Omental fat pad (tissue), 4 donors: ENCODE results near the gene RAB30. TPM values are rescaled to one million over a fixed set of nuclear protein-coding genes. Genes with fewer than 3 reads are reported as not detected.
A peak's percentile ranks its signal among the peaks of the same experiment; 100 is the strongest.

ENCODE experiments used
- ATAC-seq: fragments of 150-250 bp; one replicate; pipeline ENCODE4 v1.9.1; 2016; ENCODE audit warnings: mild to moderate bottlenecking, moderate library complexity; ENCODE audit not compliant: low FRiP score
- DNase-seq: peaks from one replicate; pipeline ENCODE4 v3.0.0-alpha.2; 2019; ENCODE audit warnings: low spot score
- CTCF ChIP-seq, 3 donors: fragments of 450-650 bp; IDR thresholded peaks; one replicate each; pipeline ENCODE4 v1.5.1; 2016 to 2017; ENCODE audit warnings: antibody characterized with exemption in 3 of 3, mild to moderate bottlenecking in 3 of 3, moderate library complexity in 2 of 3
- total RNA-seq, 4 donors: library from RNA; depleted of rRNA; stranded (reverse); fragments of >200 nt; gene quantifications; one replicate each; pipeline ENCODE4 v1.1.0, GENCODE V29; 2016

RAB30 gene
- total RNA-seq, 4 donors from 2014 or later = 14.8 to 37.9 (median 23.5) TPM

DNA sequence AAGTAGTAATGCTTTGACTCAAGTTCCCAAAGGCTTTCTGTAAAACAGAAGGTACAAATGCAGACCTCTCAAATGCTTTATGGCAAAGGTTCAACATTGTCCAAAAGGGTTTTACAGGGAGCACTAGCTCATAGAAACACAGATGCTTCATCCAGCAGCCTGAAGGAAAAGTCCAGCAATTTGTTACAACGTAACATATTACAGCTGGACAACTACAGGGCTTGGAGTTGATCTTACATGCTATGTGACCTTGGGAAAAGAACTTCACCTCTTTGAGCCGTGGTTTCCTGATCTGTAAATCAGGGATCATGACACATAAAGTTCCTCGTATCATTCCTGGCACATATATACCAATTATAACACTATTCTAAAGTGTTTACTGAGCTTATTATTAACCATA is 85.3 kb downstream of the RAB30 start:
- TF ChIP-seq CTCF (IDR thresholded peaks at IDR 0.05) = no peak
- DNase-seq (no peak), ATAC-seq (no peak)

DNA sequence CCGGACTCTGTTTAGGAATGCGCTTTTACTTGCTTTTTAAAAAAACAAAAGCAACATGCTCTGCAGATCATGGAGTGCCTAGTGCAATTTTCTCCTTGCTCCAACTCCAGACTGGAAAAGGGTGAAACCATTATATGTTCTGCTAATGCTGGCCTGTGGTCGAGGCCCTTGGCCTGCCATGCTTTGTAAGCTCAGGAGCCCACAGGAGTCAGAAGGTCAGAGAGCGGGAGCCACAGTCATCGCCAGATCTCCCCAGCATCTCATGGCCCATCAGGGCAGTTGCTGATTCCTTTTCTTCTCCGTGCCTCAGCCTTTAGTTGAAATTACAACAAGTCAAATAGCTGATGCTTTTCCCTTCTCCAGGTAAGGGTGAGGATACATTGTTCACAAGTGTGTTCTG is 89.8 kb downstream of the RAB30 start:
- no peak for TF ChIP-seq CTCF (IDR thresholded peaks at IDR 0.05)
- DNase-seq (no peak), ATAC-seq (no peak)

DNA sequence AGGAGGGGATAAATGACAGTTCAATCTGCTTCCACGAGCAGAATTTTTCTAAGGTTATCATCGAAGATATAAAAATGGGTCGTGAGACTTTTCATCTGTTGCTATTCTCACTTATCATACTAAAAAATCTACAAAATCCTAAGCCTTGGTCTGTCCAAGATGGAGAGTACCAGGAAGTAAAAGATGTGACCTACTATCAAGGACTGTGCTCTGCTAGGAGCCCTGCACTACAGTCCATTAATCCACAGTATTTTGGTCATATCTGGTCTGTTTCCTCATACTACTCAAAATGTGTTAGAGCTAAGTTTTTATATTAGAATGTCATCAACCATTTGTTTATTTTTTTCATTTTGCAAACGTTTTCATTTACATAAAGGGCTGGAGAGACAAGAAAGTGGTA is 90.8 kb downstream of the RAB30 start:
- DNase-seq = no peak
- no peak for ATAC-seq
- no peak for TF ChIP-seq CTCF (IDR thresholded peaks at IDR 0.05)

- no peak for TF ChIP-seq CTCF (IDR thresholded peaks at IDR 0.05)
- DNase-seq (no peak), ATAC-seq (peak; percentile 26)
Observed at GRCh38 chr11:82980292-82980691, 91.4 kb downstream of the RAB30 start.

GRCh38 chr11:82979824-82980223 is 91.9 kb downstream of the RAB30 start:
- no peak for TF ChIP-seq CTCF (IDR thresholded peaks at IDR 0.05)
- ATAC-seq = no peak
- DNase-seq = no peak

GRCh38 chr11:82978422-82979099 is 93.1 kb downstream of the RAB30 start:
- peak; percentile 28 for ATAC-seq
- no peak for TF ChIP-seq CTCF (IDR thresholded peaks at IDR 0.05)
- DNase-seq = no peak

GRCh38 chr11:82976786-82977185 is 94.9 kb downstream of the RAB30 start:
- ATAC-seq (no peak), DNase-seq (no peak)
- no peak for TF ChIP-seq CTCF (IDR thresholded peaks at IDR 0.05)
